Hepatocyte (in vitro differentiated cells): ENCODE data around the gene TFR2.

ENCODE experiments used
- EZH2 ChIP-seq: fragments of 200-600 bp; sonication (generic); IDR thresholded peaks from 2 replicates; pipeline ENCODE4 v1.6.1; 2016; ENCODE audit warnings: antibody characterized with exemption, mild to moderate bottlenecking, borderline replicate concordance
- EZH2phosphoT487 ChIP-seq: fragments of 200-600 bp; sonication (generic); IDR thresholded peaks from one replicate; pipeline ENCODE4 v1.6.1; 2018; ENCODE audit warnings: antibody characterized with exemption, mild to moderate bottlenecking, low read depth, moderate library complexity; ENCODE audit not compliant: unreplicated experiment, severe bottlenecking
- TF ChIP-seq, protein P1 (sequence below): fragments of 200-600 bp; sonication (generic); IDR thresholded peaks from 2 replicates; pipeline ENCODE4 v1.5.1; 2016; ENCODE audit warnings: antibody characterized with exemption, mild to moderate bottlenecking; ENCODE audit not compliant: poor library complexity

DNA sequence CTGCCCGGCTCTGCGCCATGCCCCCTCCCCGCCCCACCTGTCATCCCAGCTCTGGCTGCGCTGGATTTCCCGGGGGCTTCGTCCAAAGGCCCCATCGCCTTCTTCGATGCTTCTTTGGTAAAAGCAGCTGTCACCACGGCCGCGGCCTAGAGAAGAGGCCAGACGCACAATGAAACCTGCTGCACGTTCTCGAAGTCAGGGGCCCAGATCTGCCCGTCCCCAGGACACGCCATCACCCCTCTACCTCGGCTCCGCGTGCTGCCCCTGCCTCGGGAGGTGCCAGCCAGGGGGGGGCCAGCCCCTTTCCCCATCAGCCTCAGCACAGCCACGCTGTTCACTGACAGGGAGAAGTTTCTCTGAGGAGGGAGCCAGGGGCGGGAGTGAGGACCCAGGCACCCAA, 45.9 kb upstream of the TFR2 start:
- TF ChIP-seq, protein P1, sequence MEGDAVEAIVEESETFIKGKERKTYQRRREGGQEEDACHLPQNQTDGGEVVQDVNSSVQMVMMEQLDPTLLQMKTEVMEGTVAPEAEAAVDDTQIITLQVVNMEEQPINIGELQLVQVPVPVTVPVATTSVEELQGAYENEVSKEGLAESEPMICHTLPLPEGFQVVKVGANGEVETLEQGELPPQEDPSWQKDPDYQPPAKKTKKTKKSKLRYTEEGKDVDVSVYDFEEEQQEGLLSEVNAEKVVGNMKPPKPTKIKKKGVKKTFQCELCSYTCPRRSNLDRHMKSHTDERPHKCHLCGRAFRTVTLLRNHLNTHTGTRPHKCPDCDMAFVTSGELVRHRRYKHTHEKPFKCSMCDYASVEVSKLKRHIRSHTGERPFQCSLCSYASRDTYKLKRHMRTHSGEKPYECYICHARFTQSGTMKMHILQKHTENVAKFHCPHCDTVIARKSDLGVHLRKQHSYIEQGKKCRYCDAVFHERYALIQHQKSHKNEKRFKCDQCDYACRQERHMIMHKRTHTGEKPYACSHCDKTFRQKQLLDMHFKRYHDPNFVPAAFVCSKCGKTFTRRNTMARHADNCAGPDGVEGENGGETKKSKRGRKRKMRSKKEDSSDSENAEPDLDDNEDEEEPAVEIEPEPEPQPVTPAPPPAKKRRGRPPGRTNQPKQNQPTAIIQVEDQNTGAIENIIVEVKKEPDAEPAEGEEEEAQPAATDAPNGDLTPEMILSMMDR: no peak
- TF ChIP-seq EZH2 (no peak), EZH2phosphoT487 (no peak)
